ENCODE measurements around the gene DRG2.
A peak's percentile ranks its signal among the peaks of the same experiment; 100 is the strongest.

The DRG2 gene

GRCh38 chr17:18087610-18088491 is at the start of gene DRG2:
Gene DRG2 (plus strand): TSS chr17:18087948. CDS start chr17:18088024, 76 bp downstream.
- DNase-seq: peak; percentile 83

- peak; percentile 4 for DNase-seq
Measured at GRCh38 chr17:18038149-18038850, 49.4 kb upstream of the DRG2 start.

GRCh38 chr17:18038861-18039534 is 48.8 kb upstream of the DRG2 start, which contains the start of the genes ATPAF2 and GID4:
Gene ATPAF2 (minus strand): TSS chr17:18039168. CDS start chr17:18039013, 155 bp downstream.
Gene GID4 (plus strand): TSS chr17:18039408. CDS start chr17:18039465, 57 bp downstream.
- peak; percentile 98 for DNase-seq

- DNase-seq: no peak
Measured at GRCh38 chr17:18039535-18040260, 48.0 kb upstream of the DRG2 start.

GRCh38 chr17:18040261-18040858 is 47.4 kb upstream of the DRG2 start:
- no peak for DNase-seq

GRCh38 chr17:18041776-18042175 is 46.0 kb upstream of the DRG2 start:
- DNase-seq: no peak

- DNase-seq: no peak
Measured at GRCh38 chr17:18042983-18043382, 44.8 kb upstream of the DRG2 start.

GRCh38 chr17:18043491-18043890 is 44.3 kb upstream of the DRG2 start:
- no peak for DNase-seq

GRCh38 chr17:18044609-18045008 is 43.1 kb upstream of the DRG2 start:
- DNase-seq: no peak

- DNase-seq: no peak
Measured at GRCh38 chr17:18045691-18046350, 41.9 kb upstream of the DRG2 start.

GRCh38 chr17:18055597-18055996 is 32.2 kb upstream of the DRG2 start:
- no peak for DNase-seq

- DNase-seq: no peak
Measured at GRCh38 chr17:18056214-18056613, 31.5 kb upstream of the DRG2 start.

- no peak for DNase-seq
Measured at GRCh38 chr17:18059283-18059682, 28.5 kb upstream of the DRG2 start.

GRCh38 chr17:18064053-18064452 is 23.7 kb upstream of the DRG2 start:
- DNase-seq: no peak

GRCh38 chr17:18065546-18065945 is 22.2 kb upstream of the DRG2 start:
- no peak for DNase-seq

- no peak for DNase-seq
Measured at GRCh38 chr17:18066866-18067265, 20.9 kb upstream of the DRG2 start.

- DNase-seq: no peak
Measured at GRCh38 chr17:18069101-18069500, 18.6 kb upstream of the DRG2 start.

- DNase-seq: no peak
Measured at GRCh38 chr17:18070861-18071340, 16.8 kb upstream of the DRG2 start.

- DNase-seq: no peak
Measured at GRCh38 chr17:18071751-18072150, 16.0 kb upstream of the DRG2 start.

GRCh38 chr17:18074566-18075272 is 13.0 kb upstream of the DRG2 start:
- DNase-seq: no peak

- no peak for DNase-seq
Measured at GRCh38 chr17:18076936-18077335, 10.8 kb upstream of the DRG2 start.

Data from activated T-cell treated with anti-CD3 and anti-CD28 coated beads for 4 hours (primary cell).